SK-N-SH treated with all-trans-retinoic acid at 6 μM for 48 hours (cell line): ENCODE data around the gene SPRING1.

Experiments used
- ATAC-seq: fragments of 200-7000 bp; cut with Tn5 transposase; 3 replicates; pipeline ENCODE4 v1.9.1; 2020; ENCODE audit warnings: mild to moderate bottlenecking, moderate library complexity
- ARNTL ChIP-seq: fragments of 450-650 bp; formaldehyde crosslinking; IDR thresholded peaks from 2 replicates; pipeline ENCODE4 v1.5.0; 2020; ENCODE audit warnings: low read depth, mild to moderate bottlenecking, moderate library complexity, borderline replicate concordance
- BACH2 ChIP-seq: fragments of 250-450 bp; sonication (Bioruptor Pico); IDR thresholded peaks from 2 replicates; pipeline ENCODE4 v1.9.0; 2021; ENCODE audit warnings: mild to moderate bottlenecking, borderline replicate concordance
- CSDC2 ChIP-seq: fragments of 250-450 bp; sonication (Bioruptor Pico); IDR thresholded peaks from 2 replicates; pipeline ENCODE4 v1.5.0; 2020; ENCODE audit warnings: mild to moderate bottlenecking, moderate library complexity
- CSRNP3 ChIP-seq: fragments of 250-450 bp; sonication (Bioruptor Pico); IDR thresholded peaks from 2 replicates; pipeline ENCODE4 v1.5.1; 2021; ENCODE audit warnings: mild to moderate bottlenecking, moderate library complexity
- ESRRG ChIP-seq: fragments of 250-450 bp; sonication (Bioruptor Pico); IDR thresholded peaks from 2 replicates; pipeline ENCODE4 v1.6.1; 2021; ENCODE audit warnings: mild to moderate bottlenecking
- GLIS3 ChIP-seq: fragments of 250-450 bp; sonication (Bioruptor Pico); IDR thresholded peaks from 2 replicates; pipeline ENCODE4 v1.5.0; 2020; ENCODE audit warnings: mild to moderate bottlenecking, moderate library complexity
- ISL1 ChIP-seq: fragments of 250-450 bp; sonication (Bioruptor Pico); IDR thresholded peaks from 2 replicates; pipeline ENCODE4 v2.1.2; 2022; ENCODE audit warnings: mild to moderate bottlenecking, moderate library complexity
- OSR1 ChIP-seq: fragments of 250-450 bp; sonication (Bioruptor Pico); IDR thresholded peaks from 2 replicates; pipeline ENCODE4 v1.8.0; 2022; ENCODE audit warnings: moderate library complexity, mild to moderate bottlenecking, inconsistent platforms
- PPARA ChIP-seq: fragments of 250-450 bp; sonication (Bioruptor Pico); IDR thresholded peaks from 2 replicates; pipeline ENCODE4 v1.5.0; 2020; ENCODE audit warnings: mild to moderate bottlenecking, borderline replicate concordance
- RARB ChIP-seq: fragments of 250-450 bp; sonication (Bioruptor Pico); IDR thresholded peaks from 2 replicates; pipeline ENCODE4 v1.8.0; 2021; ENCODE audit warnings: mild to moderate bottlenecking, moderate library complexity
- TOX ChIP-seq: fragments of 250-450 bp; sonication (Bioruptor Pico); IDR thresholded peaks from 2 replicates; pipeline ENCODE4 v1.8.0; 2021; ENCODE audit warnings: mild to moderate bottlenecking, moderate library complexity, borderline replicate concordance
- ZC3H10 ChIP-seq: fragments of 250-450 bp; sonication (Bioruptor Pico); IDR thresholded peaks from 2 replicates; pipeline ENCODE4 v1.5.1; 2021; ENCODE audit warnings: mild to moderate bottlenecking, moderate library complexity
- ZFP3 ChIP-seq: fragments of 250-450 bp; sonication (Bioruptor Pico); IDR thresholded peaks from 2 replicates; pipeline ENCODE4 v1.5.0; 2020; ENCODE audit warnings: mild to moderate bottlenecking, moderate library complexity
- ZFP30 ChIP-seq: fragments of 450-650 bp; formaldehyde crosslinking; IDR thresholded peaks from 2 replicates; pipeline ENCODE4 v1.5.0; 2022; ENCODE audit warnings: mild to moderate bottlenecking, moderate library complexity
- ZNF565 ChIP-seq: fragments of 450-650 bp; formaldehyde crosslinking; conservative IDR thresholded peaks from 2 replicates; pipeline ENCODE4 v1.5.0; 2020; ENCODE audit warnings: low read depth, mild to moderate bottlenecking, moderate library complexity
- ZNF70 ChIP-seq: fragments of 450-650 bp; formaldehyde crosslinking; IDR thresholded peaks from 2 replicates; pipeline ENCODE4 v1.5.0; 2020; ENCODE audit warnings: mild to moderate bottlenecking, moderate library complexity
- ZNF8 ChIP-seq: fragments of 450-650 bp; formaldehyde crosslinking; IDR thresholded peaks from 2 replicates; pipeline ENCODE4 v1.5.0; 2020; ENCODE audit warnings: mild to moderate bottlenecking, moderate library complexity
- TF ChIP-seq, protein P1 (sequence below): fragments of 250-450 bp; sonication (Bioruptor Pico); IDR thresholded peaks from 2 replicates; pipeline ENCODE4 v1.8.0; 2020; ENCODE audit warnings: mild to moderate bottlenecking, moderate library complexity, borderline replicate concordance
- TF ChIP-seq, protein P2 (sequence below): fragments of 250-450 bp; sonication (Bioruptor Pico); IDR thresholded peaks from 2 replicates; pipeline ENCODE4 v1.5.0; 2020; ENCODE audit warnings: mild to moderate bottlenecking, moderate library complexity
- TF ChIP-seq, protein P3 (sequence below): fragments of 250-450 bp; sonication (Bioruptor Pico); IDR thresholded peaks from 2 replicates; pipeline ENCODE4 v1.5.1; 2020; ENCODE audit warnings: low read depth, mild to moderate bottlenecking, moderate library complexity

The SPRING1 gene

DNA sequence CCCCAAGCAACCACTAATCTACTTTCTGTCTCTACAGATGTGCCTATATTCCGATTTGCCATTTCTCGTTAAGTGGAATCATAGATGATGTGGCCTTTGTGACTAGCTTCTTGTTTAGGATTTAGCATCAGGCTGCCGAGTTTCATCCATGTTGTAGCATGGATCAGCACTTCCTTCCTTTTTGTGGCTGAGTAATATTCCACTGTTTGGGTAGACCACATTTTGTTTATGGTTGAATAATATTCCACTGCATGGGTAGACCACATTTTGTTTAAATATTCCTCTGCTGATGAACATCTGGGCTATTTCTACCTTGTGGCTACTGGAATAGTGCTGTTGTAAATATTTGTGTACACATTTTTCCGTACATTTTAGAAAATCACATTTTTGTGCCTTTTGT, 36.4 kb downstream of the SPRING1 start:
- no peak for ATAC-seq
- TF ChIP-seq ARNTL, result no peak

DNA sequence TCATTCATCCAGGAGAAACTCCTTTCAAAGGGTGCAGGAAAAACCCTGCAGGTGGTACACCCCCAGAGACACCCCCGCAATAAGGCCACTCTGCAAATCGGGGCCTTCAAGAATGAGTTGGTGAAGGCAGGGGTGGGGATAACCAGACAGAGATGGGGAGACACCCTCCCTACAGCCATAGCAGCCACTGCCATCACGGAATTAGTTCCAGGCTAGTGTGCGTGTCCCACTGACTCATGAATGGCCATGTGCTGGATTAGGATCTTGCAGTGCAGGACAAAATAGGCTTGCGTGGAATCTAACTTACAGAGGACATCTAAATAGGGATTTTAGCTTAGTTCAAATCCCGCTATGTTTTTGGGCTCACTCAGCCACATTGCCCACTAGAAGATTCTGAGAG, 37.8 kb downstream of the SPRING1 start:
- ATAC-seq, result no peak
- TF ChIP-seq, protein P1, sequence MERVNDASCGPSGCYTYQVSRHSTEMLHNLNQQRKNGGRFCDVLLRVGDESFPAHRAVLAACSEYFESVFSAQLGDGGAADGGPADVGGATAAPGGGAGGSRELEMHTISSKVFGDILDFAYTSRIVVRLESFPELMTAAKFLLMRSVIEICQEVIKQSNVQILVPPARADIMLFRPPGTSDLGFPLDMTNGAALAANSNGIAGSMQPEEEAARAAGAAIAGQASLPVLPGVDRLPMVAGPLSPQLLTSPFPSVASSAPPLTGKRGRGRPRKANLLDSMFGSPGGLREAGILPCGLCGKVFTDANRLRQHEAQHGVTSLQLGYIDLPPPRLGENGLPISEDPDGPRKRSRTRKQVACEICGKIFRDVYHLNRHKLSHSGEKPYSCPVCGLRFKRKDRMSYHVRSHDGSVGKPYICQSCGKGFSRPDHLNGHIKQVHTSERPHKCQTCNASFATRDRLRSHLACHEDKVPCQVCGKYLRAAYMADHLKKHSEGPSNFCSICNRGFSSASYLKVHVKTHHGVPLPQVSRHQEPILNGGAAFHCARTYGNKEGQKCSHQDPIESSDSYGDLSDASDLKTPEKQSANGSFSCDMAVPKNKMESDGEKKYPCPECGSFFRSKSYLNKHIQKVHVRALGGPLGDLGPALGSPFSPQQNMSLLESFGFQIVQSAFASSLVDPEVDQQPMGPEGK (CRISPR knock-in tag), result no peak
- TF ChIP-seq ZNF70 (CRISPR knock-in tag) (no peak), ZFP3 (CRISPR knock-in tag) (no peak), ARNTL (no peak), CSRNP3 (CRISPR knock-in tag) (no peak), ZNF565 (no peak), OSR1 (CRISPR knock-in tag) (no peak), RARB (no peak), ZC3H10 (CRISPR knock-in tag) (no peak), GLIS3 (CRISPR knock-in tag) (no peak), ZFP30 (CRISPR knock-in tag) (no peak)
- TF ChIP-seq, protein P2, sequence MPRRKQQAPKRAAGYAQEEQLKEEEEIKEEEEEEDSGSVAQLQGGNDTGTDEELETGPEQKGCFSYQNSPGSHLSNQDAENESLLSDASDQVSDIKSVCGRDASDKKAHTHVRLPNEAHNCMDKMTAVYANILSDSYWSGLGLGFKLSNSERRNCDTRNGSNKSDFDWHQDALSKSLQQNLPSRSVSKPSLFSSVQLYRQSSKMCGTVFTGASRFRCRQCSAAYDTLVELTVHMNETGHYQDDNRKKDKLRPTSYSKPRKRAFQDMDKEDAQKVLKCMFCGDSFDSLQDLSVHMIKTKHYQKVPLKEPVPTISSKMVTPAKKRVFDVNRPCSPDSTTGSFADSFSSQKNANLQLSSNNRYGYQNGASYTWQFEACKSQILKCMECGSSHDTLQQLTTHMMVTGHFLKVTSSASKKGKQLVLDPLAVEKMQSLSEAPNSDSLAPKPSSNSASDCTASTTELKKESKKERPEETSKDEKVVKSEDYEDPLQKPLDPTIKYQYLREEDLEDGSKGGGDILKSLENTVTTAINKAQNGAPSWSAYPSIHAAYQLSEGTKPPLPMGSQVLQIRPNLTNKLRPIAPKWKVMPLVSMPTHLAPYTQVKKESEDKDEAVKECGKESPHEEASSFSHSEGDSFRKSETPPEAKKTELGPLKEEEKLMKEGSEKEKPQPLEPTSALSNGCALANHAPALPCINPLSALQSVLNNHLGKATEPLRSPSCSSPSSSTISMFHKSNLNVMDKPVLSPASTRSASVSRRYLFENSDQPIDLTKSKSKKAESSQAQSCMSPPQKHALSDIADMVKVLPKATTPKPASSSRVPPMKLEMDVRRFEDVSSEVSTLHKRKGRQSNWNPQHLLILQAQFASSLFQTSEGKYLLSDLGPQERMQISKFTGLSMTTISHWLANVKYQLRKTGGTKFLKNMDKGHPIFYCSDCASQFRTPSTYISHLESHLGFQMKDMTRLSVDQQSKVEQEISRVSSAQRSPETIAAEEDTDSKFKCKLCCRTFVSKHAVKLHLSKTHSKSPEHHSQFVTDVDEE (CRISPR knock-in tag), result no peak
- TF ChIP-seq, all 23 proteins: peak for 0

- TF ChIP-seq ZC3H10 (CRISPR knock-in tag) (no peak), GLIS3 (CRISPR knock-in tag) (no peak), BACH2 (no peak), ZNF70 (CRISPR knock-in tag) (no peak), CSRNP3 (CRISPR knock-in tag) (no peak), ZFP30 (CRISPR knock-in tag) (no peak), ARNTL (no peak), TOX (CRISPR knock-in tag) (no peak), ESRRG (CRISPR knock-in tag) (no peak), RARB (no peak), CSDC2 (no peak), PPARA (CRISPR knock-in tag) (no peak)
- ATAC-seq, result no peak
Measured at GRCh38 chr12:116698554-116699075, 39.3 kb downstream of the SPRING1 start.

- ATAC-seq, result no peak
- TF ChIP-seq, protein P1 (CRISPR knock-in tag), result no peak
- TF ChIP-seq OSR1 (CRISPR knock-in tag) (no peak), ZFP3 (CRISPR knock-in tag) (no peak), ESRRG (CRISPR knock-in tag) (no peak), CSDC2 (no peak), ZNF8 (CRISPR knock-in tag) (no peak), TOX (CRISPR knock-in tag) (no peak), ISL1 (CRISPR knock-in tag) (no peak), ARNTL (no peak)
- TF ChIP-seq, protein P2 (CRISPR knock-in tag), result no peak
- TF ChIP-seq, protein P3, sequence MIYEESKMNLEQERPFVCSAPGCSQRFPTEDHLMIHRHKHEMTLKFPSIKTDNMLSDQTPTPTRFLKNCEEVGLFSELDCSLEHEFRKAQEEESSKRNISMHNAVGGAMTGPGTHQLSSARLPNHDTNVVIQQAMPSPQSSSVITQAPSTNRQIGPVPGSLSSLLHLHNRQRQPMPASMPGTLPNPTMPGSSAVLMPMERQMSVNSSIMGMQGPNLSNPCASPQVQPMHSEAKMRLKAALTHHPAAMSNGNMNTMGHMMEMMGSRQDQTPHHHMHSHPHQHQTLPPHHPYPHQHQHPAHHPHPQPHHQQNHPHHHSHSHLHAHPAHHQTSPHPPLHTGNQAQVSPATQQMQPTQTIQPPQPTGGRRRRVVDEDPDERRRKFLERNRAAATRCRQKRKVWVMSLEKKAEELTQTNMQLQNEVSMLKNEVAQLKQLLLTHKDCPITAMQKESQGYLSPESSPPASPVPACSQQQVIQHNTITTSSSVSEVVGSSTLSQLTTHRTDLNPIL, result no peak
Measured at GRCh38 chr12:116698116-116698515, 39.8 kb downstream of the SPRING1 start.
